ENCODE data around the gene HDAC4. TPM values are rescaled to one million over a fixed set of nuclear protein-coding genes. Genes with fewer than 3 reads are reported as not detected.

The HDAC4 gene
- total and polyA plus RNA-seq, 2 of the 8 experiments (the other 6 are each of a cell fraction or from before 2014, with no cell fraction given), result 15.4 to 31.5 TPM

GRCh38 chr2:239288237-239288636 is 112.6 kb downstream of the HDAC4 start (continued):
- TF ChIP-seq TCF12 (IDR thresholded peaks at IDR 0.05; ENCODE audit: low read depth, low read length) (no peak), JUND (IDR thresholded peaks at IDR 0.05; ENCODE audit: low read length) (no peak), KDM5A (IDR thresholded peaks at IDR 0.05; ENCODE audit: low read length) (no peak), SP1 (IDR thresholded peaks at IDR 0.05; ENCODE audit: low read depth, low read length) (no peak), SP2 (IDR thresholded peaks at IDR 0.05; ENCODE audit: low read length) (no peak), HDAC6 (IDR thresholded peaks at IDR 0.05; ENCODE audit: low read depth, low read length) (no peak), KDM4A (IDR thresholded peaks at IDR 0.05; ENCODE audit: low read depth, low read length, severe bottlenecking) (no peak)

Data from H1 (cell line).